Subcutaneous adipose tissue (tissue), 4 donors: ENCODE results near the gene ACYP1. TPM values are rescaled to one million over a fixed set of nuclear protein-coding genes. Genes with fewer than 3 reads are reported as not detected.

ENCODE experiments used
- total RNA-seq, 4 donors: library from RNA; depleted of rRNA; stranded (reverse); fragments of >200 nt; gene quantifications; one replicate each; pipeline ENCODE4 v1.1.0, GENCODE V29; 2016
- TF ChIP-seq, protein P1 (sequence below): fragments of 450-650 bp; IDR thresholded peaks from one replicate; pipeline ENCODE4 v1.5.1; 2016; ENCODE audit warnings: low read depth, mild to moderate bottlenecking, control low read depth, antibody characterized with exemption, moderate library complexity

The ACYP1 gene
- total RNA-seq, 4 donors from 2014 or later, result 8.1 to 14.1 (median 11.5) TPM

GRCh38 chr14:75041613-75042012, 22.2 kb downstream of the ACYP1 start:
- TF ChIP-seq, protein P1, sequence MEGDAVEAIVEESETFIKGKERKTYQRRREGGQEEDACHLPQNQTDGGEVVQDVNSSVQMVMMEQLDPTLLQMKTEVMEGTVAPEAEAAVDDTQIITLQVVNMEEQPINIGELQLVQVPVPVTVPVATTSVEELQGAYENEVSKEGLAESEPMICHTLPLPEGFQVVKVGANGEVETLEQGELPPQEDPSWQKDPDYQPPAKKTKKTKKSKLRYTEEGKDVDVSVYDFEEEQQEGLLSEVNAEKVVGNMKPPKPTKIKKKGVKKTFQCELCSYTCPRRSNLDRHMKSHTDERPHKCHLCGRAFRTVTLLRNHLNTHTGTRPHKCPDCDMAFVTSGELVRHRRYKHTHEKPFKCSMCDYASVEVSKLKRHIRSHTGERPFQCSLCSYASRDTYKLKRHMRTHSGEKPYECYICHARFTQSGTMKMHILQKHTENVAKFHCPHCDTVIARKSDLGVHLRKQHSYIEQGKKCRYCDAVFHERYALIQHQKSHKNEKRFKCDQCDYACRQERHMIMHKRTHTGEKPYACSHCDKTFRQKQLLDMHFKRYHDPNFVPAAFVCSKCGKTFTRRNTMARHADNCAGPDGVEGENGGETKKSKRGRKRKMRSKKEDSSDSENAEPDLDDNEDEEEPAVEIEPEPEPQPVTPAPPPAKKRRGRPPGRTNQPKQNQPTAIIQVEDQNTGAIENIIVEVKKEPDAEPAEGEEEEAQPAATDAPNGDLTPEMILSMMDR, result no peak

DNA sequence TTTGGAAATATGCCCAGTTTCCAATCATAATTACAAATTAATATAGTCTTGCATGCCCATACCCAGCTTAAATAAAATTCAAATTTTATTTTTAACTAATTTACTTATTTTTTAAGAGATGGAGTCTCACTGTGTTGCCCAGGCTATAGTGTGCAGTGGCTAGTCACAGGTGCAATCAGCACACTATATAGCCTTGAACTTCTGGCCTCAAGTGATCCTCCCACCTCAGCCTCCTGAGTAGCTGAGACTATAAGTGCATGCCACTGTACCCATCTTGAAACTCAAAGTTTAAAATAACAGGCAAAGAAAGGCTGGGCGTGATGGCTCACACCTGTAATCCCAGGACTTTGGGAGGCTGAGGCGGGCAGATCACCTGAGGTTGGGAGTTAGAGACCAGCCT, 22.9 kb downstream of the ACYP1 start:
- TF ChIP-seq, protein P1, result no peak

GRCh38 chr14:75040507-75040906, 23.3 kb downstream of the ACYP1 start:
- TF ChIP-seq, protein P1, result no peak

DNA sequence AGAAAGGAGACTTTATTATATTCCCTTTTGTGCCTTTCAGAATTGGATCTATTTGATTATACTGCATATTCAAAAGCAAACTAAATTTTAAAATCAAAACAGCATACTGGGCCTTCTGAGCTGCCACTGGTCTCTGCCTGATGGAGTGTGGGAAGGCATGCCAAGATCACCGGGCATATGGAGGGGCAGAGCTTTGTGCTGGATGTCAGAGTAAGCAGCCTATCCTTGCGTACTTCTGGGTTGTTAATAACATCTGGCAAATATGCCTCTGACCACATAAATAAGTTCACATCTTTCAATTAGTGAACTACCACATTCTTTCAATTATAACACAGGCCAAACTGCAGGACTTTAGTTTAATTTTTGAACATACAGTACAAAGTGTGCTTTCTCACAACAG, 30.9 kb downstream of the ACYP1 start:
- TF ChIP-seq, protein P1, result no peak

- TF ChIP-seq, protein P1, result no peak
These were observed 33.7 kb downstream of the ACYP1 start for GRCh38 chr14:75030147-75030546.

- TF ChIP-seq, protein P1, result no peak
These were observed 37.9 kb downstream of the ACYP1 start for GRCh38 chr14:75025876-75026275.

DNA sequence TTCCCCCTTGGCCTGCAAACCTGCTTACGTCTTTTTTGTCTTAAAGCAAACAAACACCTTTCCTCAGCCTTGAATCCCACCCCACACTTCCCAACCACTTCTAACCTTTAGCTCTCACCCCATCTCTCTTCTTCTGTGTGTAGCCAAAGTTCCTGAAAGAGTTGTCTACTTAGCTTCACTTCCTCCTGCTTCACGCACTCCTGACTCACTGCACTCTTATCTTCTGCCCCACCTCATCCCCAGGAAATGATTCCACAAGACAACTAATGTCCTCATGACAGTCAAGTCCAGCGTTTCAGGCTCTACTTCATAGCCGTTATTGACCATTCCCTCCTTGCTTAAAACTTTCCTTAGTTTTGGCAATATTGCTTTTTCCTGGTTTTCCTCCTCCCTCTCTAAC, 38.7 kb downstream of the ACYP1 start:
- TF ChIP-seq, protein P1, result no peak
